NCI-H2171 treated with DMSO at 0.1 percent for 48 hours (cell line): Measurements from ENCODE around the gene MX2.
"Not testable (repeated sequence)": the region's sequence is repeated elsewhere in the genome, so short reads cannot be mapped to it uniquely, and the experiment has no call there.

Experiments
- DNase-seq: peaks from one replicate; lab custom pipeline; 2025; lab: John Stamatoyannopoulos, UW

Gene MX2

GRCh38 chr21:41418393-41418792, 56.6 kb downstream of the MX2 start:
- DNase-seq: no peak

GRCh38 chr21:41418956-41419680, 57.3 kb downstream of the MX2 start:
- no peak for DNase-seq

GRCh38 chr21:41419921-41420862, 58.4 kb downstream of the MX2 start:
- no peak for DNase-seq

GRCh38 chr21:41420998-41421397, 59.2 kb downstream of the MX2 start:
- not testable (repeated sequence) for DNase-seq

- no peak for DNase-seq
Measured at GRCh38 chr21:41422546-41423304, 60.9 kb downstream of the MX2 start.

- not testable (repeated sequence) for DNase-seq
Measured at GRCh38 chr21:41423305-41423636, 61.4 kb downstream of the MX2 start.

- no peak for DNase-seq
Measured at GRCh38 chr21:41425588-41425953, 63.7 kb downstream of the MX2 start.

GRCh38 chr21:41425954-41426675, 64.3 kb downstream of the MX2 start, which contains the start of gene MX1:
Gene MX1, plus strand, starts transcription at chr21:41426239. Its CDS starts 5,832 bp downstream, at chr21:41432071.
- DNase-seq: no peak

- no peak for DNase-seq
Measured at GRCh38 chr21:41426676-41427404, 65.0 kb downstream of the MX2 start.

GRCh38 chr21:41427556-41427955, 65.7 kb downstream of the MX2 start:
- DNase-seq: no peak

- DNase-seq: no peak
Measured at GRCh38 chr21:41428311-41428710, 66.5 kb downstream of the MX2 start.

GRCh38 chr21:41428847-41429246, 67.0 kb downstream of the MX2 start:
- DNase-seq: no peak

GRCh38 chr21:41429305-41429704, 67.5 kb downstream of the MX2 start:
- no peak for DNase-seq

- no peak for DNase-seq
Measured at GRCh38 chr21:41429925-41430491, 68.2 kb downstream of the MX2 start.

GRCh38 chr21:41431788-41432548, 70.1 kb downstream of the MX2 start:
- no peak for DNase-seq

- DNase-seq: no peak
Measured at GRCh38 chr21:41432562-41433460, 71.0 kb downstream of the MX2 start.

- DNase-seq: no peak
Measured at GRCh38 chr21:41433566-41433965, 71.7 kb downstream of the MX2 start.

GRCh38 chr21:41435706-41436105, 73.9 kb downstream of the MX2 start:
- no peak for DNase-seq

- no peak for DNase-seq
Measured at GRCh38 chr21:41437729-41438128, 75.9 kb downstream of the MX2 start.
